CD14-positive monocyte (primary cell): ENCODE results near the gene MC5R. TPM values are rescaled to one million over a fixed set of nuclear protein-coding genes. Genes with fewer than 3 reads are reported as not detected.

Source experiments
- DNase-seq, 3 donors: peaks; one replicate each; pipeline ENCODE4 v3.0.0-alpha.2; 2011 to 2022
- H2AFZ ChIP-seq: 2 replicates; pipeline ENCODE4 v1.6.0; 2012; ENCODE audit warnings: mild to moderate bottlenecking, low read depth, low read length, inconsistent platforms; ENCODE audit not compliant: insufficient read depth, poor library complexity, severe bottlenecking
- H3K27ac ChIP-seq, 2 donors: 1 replicate in 1 of 2; 2 replicates in 1 of 2; pipeline ENCODE4 v1.5.1; 2012 to 2013; ENCODE audit warnings: low read length in 2 of 2, control low read depth in 1 of 2, inconsistent platforms in 1 of 2, low read depth in 1 of 2, mild to moderate bottlenecking in 1 of 2
- H3K27me3 ChIP-seq, 2 donors: one replicate each; pipeline versions ENCODE4 v1.6.0 to v1.6.1; 2011 to 2013; ENCODE audit warnings: low read length in 2 of 2; ENCODE audit not compliant: control insufficient read depth in 2 of 2, insufficient read depth in 2 of 2
- H3K36me3 ChIP-seq, 2 donors: replicated peaks in 1 of 2; 1 replicate in 1 of 2; 2 replicates in 1 of 2; pipeline versions ENCODE4 v1.5.1 to v1.6.1; 2012 to 2013; ENCODE audit warnings: low read length in 2 of 2, control low read depth in 1 of 2, inconsistent platforms in 1 of 2, mild to moderate bottlenecking in 1 of 2; ENCODE audit not compliant: insufficient read depth in 2 of 2, control insufficient read depth in 1 of 2
- H3K4me1 ChIP-seq, 2 donors: 1 replicate in 1 of 2; 2 replicates in 1 of 2; pipeline versions ENCODE4 v1.5.1 to v1.6.1; 2012 to 2013; ENCODE audit warnings: low read length in 2 of 2, control low read depth in 1 of 2, inconsistent platforms in 1 of 2, mild to moderate bottlenecking in 1 of 2, moderate library complexity in 1 of 2; ENCODE audit not compliant: insufficient read depth in 2 of 2, control insufficient read depth in 1 of 2
- H3K4me2 ChIP-seq: replicated peaks from 2 replicates; pipeline ENCODE3; 2012; ENCODE audit warnings: low read length, moderate library complexity, mild to moderate bottlenecking; ENCODE audit not compliant: poor library complexity, severe bottlenecking; ENCODE audit errors: extremely low read depth
- H3K4me3 ChIP-seq, 3 experiments: fragments of 200-600 bp in 1 of 3; sonication (generic) in 1 of 3; replicated peaks in 1 of 3; 1 replicate in 2 of 3; 2 replicates in 1 of 3; pipeline ENCODE4 v1.5.1; 2011 to 2013; ENCODE audit warnings: low read length in 3 of 3, mild to moderate bottlenecking in 3 of 3, control low read depth in 2 of 3, low read depth in 2 of 3, inconsistent platforms in 1 of 3, moderate library complexity in 1 of 3
- H3K79me2 ChIP-seq: 2 replicates; pipeline ENCODE4 v1.6.0; 2012; ENCODE audit warnings: mild to moderate bottlenecking, control low read depth, inconsistent platforms, low read length, moderate library complexity; ENCODE audit not compliant: insufficient read depth
- H3K9ac ChIP-seq: 2 replicates; pipeline ENCODE4 v1.6.0; 2017; ENCODE audit warnings: low read length, mild to moderate bottlenecking; ENCODE audit not compliant: insufficient read depth, poor library complexity, severe bottlenecking
- H3K9me3 ChIP-seq, 2 donors: replicated peaks in 1 of 2; 1 replicate in 1 of 2; 2 replicates in 1 of 2; pipeline versions ENCODE4 v1.5.1 to v1.6.1; 2012 to 2013; ENCODE audit warnings: low read length in 2 of 2, control low read depth in 1 of 2; ENCODE audit not compliant: control insufficient read depth in 1 of 2, insufficient read depth in 1 of 2
- H4K20me1 ChIP-seq: 2 replicates; pipeline ENCODE4 v1.6.0; 2012; ENCODE audit warnings: mild to moderate bottlenecking, low read length, control low read depth, moderate library complexity; ENCODE audit not compliant: insufficient read depth
- H3K27ac Mint-ChIP-seq, 7 donors: one replicate each; pipeline ENCODE4 v1.8.0; 2020; ENCODE audit warnings: mild to moderate bottlenecking in 7 of 7, mixed read lengths in 7 of 7, moderate library complexity in 6 of 7, inconsistent platforms in 2 of 7
- H3K27me3 Mint-ChIP-seq, 3 donors: one replicate each; pipeline ENCODE4 v1.8.0; 2021 to 2022; ENCODE audit warnings: low read depth in 3 of 3, mild to moderate bottlenecking in 3 of 3, mixed read lengths in 3 of 3, moderate library complexity in 3 of 3, inconsistent platforms in 1 of 3
- H3K36me3 Mint-ChIP-seq, 2 donors: one replicate each; pipeline ENCODE4 v1.8.0; 2020; ENCODE audit warnings: mixed read lengths in 2 of 2, inconsistent platforms in 1 of 2, mild to moderate bottlenecking in 1 of 2
- H3K4me1 Mint-ChIP-seq: one replicate; pipeline ENCODE4 v1.8.0; 2020; ENCODE audit warnings: mild to moderate bottlenecking, mixed read lengths
- H3K4me3 Mint-ChIP-seq, 2 donors: one replicate each; pipeline ENCODE4 v1.8.0; 2020; ENCODE audit warnings: mild to moderate bottlenecking in 2 of 2, mixed read lengths in 2 of 2, moderate library complexity in 1 of 2
- H3K9me3 Mint-ChIP-seq, 7 donors: one replicate each; pipeline ENCODE4 v1.8.0; 2020 to 2022; ENCODE audit warnings: mixed read lengths in 7 of 7, mild to moderate bottlenecking in 6 of 7, moderate library complexity in 6 of 7, inconsistent platforms in 2 of 7
- WGBS: methylation state at CpG from one replicate; pipeline ENCODE4 v1.1.5; 2013; ENCODE audit warnings: missing lambda C conversion rate; ENCODE audit not compliant: insufficient coverage; 5-methylcytosine and 5-hydroxymethylcytosine counted together
- intact Hi-C, 2 donors: fragments of 100-400 bp; cut with micrococcal nuclease; formaldehyde crosslinking; loops; one replicate each; pipeline versions ENCODE4 v1.15.0 to v1.15.1; 2023
- polyA plus RNA-seq, 3 donors: library from polyadenylated mRNA; depleted of rRNA in 1 of 3; unstranded in 2 of 3; stranded (reverse) in 1 of 3; fragments of 300-500 nt in 2 of 3; fragments of >200 nt in 1 of 3; fragmentation: Illumina TruSeq in 2 of 3; gene quantifications; 1 replicate in 2 of 3; 2 replicates in 1 of 3; pipeline ENCODE4 v1.2.3, GENCODE V29; 2012 to 2021
- TF ChIP-seq, protein P1 (sequence below): fragments of 200-600 bp; IDR thresholded peaks from one replicate; pipeline ENCODE4 v1.8.0; 2022; ENCODE audit warnings: antibody characterized with exemption, mild to moderate bottlenecking

Gene MC5R
- polyA plus RNA-seq, 3 donors, result 0.12 to 0.13 TPM; not detected in 1

DNA sequence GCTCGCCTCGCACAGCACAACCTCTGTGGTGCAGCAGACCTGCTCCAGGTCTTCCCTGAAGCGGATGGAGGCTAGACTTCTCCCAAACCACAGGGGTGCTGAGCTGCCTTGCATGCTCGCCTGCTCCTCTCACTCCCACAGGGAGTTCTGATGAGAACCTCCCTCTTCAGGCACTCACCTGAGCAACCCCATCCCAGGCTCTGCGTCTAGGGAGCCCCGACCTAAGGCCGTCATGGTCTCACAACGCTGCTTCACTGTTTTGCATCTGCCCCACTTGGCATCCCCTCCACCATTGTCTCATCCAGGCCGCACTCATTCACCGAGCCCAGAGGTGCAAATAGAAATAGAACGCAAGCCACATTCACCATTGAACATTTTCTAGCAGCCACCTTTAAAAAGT is 24.6 kb upstream of the MC5R start:
- Mint-ChIP-seq H3K4me1 (peaks cover 6% of the 10 kb centered on the region), H3K27me3 (peaks cover 33 to 37% (median 34%) of the 10 kb centered on the region in 3 donors), H3K27ac (no peak overlapping the region), H3K36me3 (no peaks in the 10 kb centered on the region), H3K4me3 (peak overlapping the region in 1 of 2 donors; percentile 61), H3K9me3 (peaks cover 0 to 4% (median 2%) of the 10 kb centered on the region in 7 donors)
- intact Hi-C loops, result no loop called here
- Histone ChIP-seq H3K36me3 (no peaks in the 10 kb centered on the region), H3K9ac (no peak overlapping the region), H3K4me1 (peaks cover 0 to 3% of the 10 kb centered on the region in 2 donors), H2AFZ (no peak overlapping the region), H3K4me2 (no peak overlapping the region), H3K27ac (no peak overlapping the region), H4K20me1 (no peaks in the 10 kb centered on the region), H3K9me3 (peaks cover 0 to 5% of the 10 kb centered on the region in 2 donors), H3K4me3 (no peak overlapping the region), H3K79me2 (no peaks in the 10 kb centered on the region), H3K27me3 (peaks cover 22 to 41% of the 10 kb centered on the region in 2 donors)
- TF ChIP-seq, protein P1, sequence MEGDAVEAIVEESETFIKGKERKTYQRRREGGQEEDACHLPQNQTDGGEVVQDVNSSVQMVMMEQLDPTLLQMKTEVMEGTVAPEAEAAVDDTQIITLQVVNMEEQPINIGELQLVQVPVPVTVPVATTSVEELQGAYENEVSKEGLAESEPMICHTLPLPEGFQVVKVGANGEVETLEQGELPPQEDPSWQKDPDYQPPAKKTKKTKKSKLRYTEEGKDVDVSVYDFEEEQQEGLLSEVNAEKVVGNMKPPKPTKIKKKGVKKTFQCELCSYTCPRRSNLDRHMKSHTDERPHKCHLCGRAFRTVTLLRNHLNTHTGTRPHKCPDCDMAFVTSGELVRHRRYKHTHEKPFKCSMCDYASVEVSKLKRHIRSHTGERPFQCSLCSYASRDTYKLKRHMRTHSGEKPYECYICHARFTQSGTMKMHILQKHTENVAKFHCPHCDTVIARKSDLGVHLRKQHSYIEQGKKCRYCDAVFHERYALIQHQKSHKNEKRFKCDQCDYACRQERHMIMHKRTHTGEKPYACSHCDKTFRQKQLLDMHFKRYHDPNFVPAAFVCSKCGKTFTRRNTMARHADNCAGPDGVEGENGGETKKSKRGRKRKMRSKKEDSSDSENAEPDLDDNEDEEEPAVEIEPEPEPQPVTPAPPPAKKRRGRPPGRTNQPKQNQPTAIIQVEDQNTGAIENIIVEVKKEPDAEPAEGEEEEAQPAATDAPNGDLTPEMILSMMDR, result no peak
- WGBS, result 96% methylated on average over 10 of the region's 11 CpGs
- no peak for DNase-seq

GRCh38 chr18:13800505-13801259 is 23.3 kb upstream of the MC5R start:
- H3K27ac ChIP-seq, result no peak overlapping the region
- no peaks in the 10 kb centered on the region for H3K36me3 ChIP-seq
- peaks cover 0 to 5% of the 10 kb centered on the region in 2 donors for H3K9me3 ChIP-seq
- WGBS, result 9% methylated on average over 29 of the region's 30 CpGs
- Mint-ChIP-seq H3K27me3 (peaks cover 33 to 42% (median 34%) of the 10 kb centered on the region in 3 donors), H3K27ac (no peak overlapping the region), H3K9me3 (peaks cover 0 to 8% (median 2%) of the 10 kb centered on the region in 7 donors), H3K36me3 (no peaks in the 10 kb centered on the region), H3K4me3 (peak overlapping the region in 1 of 2 donors; percentile 87), H3K4me1 (peaks cover 6% of the 10 kb centered on the region)
- H3K4me1 ChIP-seq, result peaks cover 0 to 3% of the 10 kb centered on the region in 2 donors
- intact Hi-C loops, result no loop called here
- H3K79me2 ChIP-seq, result no peaks in the 10 kb centered on the region
- peaks cover 22 to 41% of the 10 kb centered on the region in 2 donors for H3K27me3 ChIP-seq
- H3K4me2 ChIP-seq, result peak overlapping the region; percentile 1
- H3K9ac ChIP-seq, result no peak overlapping the region
- no peaks in the 10 kb centered on the region for H4K20me1 ChIP-seq
- H3K4me3 ChIP-seq, result no peak overlapping the region
- no peak overlapping the region for H2AFZ ChIP-seq
- no peak for DNase-seq
- TF ChIP-seq, protein P1, result no peak
